Measurements from ENCODE around the gene GATAD2A. TPM values are rescaled to one million over a fixed set of nuclear protein-coding genes. Genes with fewer than 3 reads are reported as not detected.
A peak's percentile ranks its signal among the peaks of the same experiment; 100 is the strongest.
"Not testable (repeated sequence)": the region's sequence is repeated elsewhere in the genome, so short reads cannot be mapped to it uniquely, and the experiment has no call there.

Gene GATAD2A
- total RNA-seq, 1 experiment from 2014 or later: 31.3 TPM

DNA sequence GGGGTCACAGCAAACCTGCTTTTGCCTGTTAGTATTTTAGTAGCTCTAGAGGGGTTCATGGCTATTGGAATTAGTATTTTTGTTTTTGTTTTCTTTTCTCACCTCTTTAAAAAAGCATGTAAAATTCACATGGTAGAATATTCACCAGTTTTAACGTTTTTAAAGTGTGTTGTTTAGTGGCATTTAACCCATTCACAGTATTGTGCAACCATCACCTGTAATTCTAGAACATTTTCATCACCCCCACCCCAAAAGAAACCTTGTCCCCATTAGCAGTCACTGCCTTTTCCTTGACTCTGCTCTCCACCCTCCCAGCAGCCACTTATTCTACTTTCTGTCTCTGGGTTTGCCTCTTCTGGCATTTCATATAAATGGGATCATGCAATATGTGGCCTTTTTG, 39.8 kb downstream of the GATAD2A start:
- DNase-seq (ENCODE audit: extremely low read depth, low read depth): no peak

DNA sequence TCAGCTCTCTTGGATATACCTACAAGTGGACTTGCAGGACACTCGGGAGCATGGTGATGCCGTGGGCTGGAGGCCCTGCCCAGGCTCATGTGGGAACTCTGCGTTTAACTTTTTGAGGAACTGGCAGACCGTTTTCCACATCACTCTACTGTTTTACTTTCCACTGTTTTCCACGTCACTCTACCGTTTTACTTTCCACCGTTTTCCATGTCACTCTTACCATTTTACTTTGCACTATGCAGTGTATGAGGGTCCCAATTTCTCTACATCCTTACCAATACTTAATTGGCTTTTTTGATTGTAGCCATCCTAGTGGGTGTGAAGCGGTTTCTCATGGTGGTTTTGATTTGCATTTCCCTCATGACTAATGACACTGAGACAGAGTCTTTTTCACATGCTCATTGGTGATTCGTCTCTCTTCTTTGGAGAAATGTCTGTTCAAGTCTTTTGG, 40.5 kb downstream of the GATAD2A start:
- no peak for DNase-seq (ENCODE audit: extremely low read depth, low read depth)

DNA sequence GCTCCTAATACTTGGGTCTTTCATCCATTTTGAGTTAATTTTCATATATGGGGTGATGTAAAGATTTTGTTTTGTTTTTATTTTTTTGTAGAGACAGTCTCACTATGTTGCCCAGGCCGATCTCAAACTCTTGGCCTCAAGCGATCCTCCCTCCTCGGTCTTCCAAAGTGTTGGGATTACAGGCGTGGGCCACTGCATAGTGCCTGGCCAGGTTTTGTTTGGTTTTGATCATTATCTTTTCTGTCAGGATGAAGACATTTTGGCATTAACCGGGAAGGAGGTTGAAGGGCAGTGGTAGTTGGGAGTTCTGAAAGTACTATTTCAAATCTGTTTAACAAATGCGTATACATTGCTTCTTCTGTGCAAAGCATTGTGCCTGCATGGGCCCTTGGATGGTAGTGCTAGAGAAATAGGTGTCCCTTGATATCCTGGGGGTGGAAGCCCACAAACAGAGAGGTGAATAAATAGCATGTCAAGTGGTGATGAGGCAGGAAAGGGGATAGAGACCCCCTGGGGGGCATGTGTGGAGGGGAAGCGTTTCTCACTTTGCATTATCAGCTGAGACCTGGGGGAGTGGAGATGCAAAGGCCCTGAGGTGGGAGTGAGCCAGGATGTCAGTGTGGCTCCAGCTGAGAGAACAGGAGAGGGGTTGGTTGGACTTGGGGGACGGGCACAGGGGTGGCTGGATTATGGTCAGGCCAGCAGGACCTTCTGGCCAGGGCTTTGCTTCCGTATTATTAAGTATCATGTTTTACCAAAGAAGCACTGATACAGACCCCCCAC, 41.4 kb downstream of the GATAD2A start:
- no peak for DNase-seq (ENCODE audit: extremely low read depth, low read depth)

DNA sequence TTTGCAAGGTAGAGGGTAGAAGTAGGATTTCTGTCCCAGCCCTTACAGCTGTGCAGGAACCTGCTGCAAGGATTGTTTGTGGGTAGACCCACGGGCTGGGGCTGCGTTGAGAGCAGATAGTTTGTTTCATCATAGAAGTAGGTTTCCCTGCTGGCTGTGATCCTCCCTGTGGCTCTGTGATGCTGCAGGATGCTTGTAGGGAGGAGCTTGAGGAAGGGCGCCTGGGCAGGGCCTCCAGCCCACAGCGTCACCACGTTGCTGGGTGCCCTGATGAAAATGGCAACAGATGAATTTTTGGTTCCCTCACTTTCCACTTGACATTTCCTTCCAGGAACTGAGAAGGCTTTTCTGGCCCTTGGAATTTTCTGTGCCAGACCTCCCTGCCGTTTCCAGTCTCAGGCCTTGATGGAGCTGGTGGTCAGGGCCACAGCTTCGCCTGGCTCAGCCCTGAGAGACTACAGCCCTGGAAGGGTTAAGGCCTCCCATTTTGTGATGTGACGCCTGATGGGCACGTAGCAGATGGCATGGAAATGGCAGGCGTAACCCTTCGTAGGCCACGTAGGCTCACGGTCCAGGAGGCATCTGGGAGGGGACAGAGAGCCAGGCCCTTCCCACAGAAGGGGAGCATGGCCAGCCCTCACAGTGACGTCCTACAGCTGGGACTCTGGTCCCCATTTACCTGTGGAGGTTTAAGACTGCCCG, 42.2 kb downstream of the GATAD2A start:
- no peak for DNase-seq (ENCODE audit: extremely low read depth, low read depth)

DNA sequence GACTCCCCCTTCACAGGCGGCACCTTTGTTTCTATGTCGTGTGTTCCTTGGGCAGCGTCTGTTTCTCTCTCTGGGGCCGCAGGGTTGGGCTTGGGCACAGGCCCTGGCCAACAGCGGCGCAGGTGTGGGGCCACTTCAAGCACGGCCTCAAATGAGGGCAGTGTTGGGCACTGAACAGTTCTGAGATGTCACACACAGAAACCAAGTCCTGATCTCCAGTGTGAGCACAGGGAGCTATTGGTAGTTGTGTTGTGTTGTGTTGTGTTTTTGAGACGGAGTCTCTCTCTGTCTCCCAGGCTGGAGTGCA, 42.7 kb downstream of the GATAD2A start:
- DNase-seq (ENCODE audit: extremely low read depth, low read depth): no peak

DNA sequence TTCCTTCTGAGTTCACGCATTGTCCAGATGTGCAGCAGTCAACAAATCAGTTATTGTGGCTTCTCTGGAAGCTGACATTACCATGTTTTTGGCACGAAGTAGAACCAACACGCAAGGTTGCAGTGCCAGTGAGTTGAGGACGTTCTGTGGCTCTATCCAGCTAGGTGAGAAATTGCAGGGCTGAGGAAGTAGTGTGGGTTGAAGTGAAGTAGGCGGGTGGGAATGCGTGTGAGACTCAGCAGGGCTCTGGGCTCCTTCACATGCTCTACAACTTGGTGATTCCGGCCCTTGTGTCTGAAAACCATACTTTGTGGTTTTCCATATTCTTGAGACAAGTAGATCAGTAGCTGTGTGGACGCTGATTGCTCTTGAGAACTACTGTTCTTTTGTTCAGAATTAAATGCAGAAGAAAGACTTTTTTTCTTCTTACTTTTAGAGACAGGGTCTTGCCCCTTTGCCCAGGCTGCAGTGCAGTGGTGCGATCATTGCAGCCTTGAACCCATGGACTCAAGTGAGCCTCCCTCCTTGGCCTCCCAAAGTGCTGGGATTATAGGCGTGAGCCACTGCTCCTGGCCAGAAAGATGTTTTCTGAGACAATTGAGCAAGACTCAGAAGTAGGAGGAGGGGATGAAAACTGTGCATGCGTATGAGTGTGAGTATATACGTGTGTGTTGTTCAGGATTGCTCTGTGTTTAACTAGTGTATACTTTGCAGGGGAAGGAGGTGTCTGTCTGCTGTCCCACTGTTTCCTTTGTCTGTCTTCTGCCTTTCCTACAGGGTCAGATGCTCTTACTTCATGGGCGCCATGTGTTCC, 46.2 kb downstream of the GATAD2A start:
- no peak for DNase-seq (ENCODE audit: extremely low read depth, low read depth)

DNA sequence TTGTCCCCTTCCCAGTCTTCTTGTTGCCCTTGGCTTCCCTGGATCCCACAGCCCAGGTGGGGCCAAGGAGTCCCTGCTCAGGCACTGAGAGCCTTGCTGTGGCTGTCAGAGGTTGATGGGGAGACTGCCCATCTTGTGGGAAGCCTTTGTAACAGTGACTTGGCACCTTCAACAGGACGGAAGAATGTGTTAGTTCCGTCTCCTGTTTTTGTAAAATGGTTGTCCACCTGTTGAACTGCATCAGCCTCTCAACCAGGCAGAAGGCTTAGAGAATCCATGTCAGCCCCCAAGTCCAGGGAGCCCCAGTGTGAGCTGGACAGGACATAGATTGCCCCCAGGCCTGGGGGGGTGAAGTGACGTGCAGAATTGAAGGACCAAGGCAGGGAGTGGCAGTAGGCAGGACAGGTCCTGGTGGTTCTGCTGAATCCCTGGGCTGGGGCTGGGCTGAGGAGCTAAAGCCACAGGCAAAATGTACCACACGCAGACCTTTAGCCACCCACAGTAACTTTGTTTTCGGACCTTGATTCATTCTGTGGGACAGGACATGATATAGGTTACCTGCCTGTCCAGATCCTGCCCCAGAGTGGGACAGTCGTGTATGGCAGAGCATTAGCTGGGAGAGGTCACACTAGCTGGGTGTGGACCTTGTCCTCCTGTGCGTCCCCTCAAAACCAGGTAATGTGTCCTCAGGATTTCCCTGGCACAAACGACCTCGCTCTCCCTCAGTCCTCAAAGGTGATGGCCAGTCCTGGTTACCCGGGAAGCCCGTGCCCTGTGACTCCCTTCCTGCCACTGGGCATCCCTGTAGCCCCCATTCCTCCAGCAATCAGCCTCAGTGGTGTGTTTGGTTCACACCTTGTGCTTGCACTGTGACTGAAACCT, 47.0 kb downstream of the GATAD2A start:
- DNase-seq (ENCODE audit: extremely low read depth, low read depth): no peak

DNA sequence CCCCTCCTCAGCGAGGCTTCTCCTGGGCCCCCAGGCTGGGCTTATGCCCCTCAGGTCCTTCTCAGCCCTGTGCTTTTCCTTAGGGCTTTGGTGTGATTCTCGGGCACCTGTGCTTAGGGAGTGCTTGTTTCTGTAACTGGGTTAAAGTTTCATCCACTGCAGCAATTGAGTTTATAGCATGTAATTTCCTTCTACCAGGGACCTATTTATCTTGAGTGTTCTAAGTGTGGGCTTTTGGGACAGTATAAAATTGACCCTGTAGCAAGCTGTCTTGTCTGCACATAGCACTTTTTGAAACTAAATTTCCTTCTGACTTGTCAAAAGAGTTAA, 47.6 kb downstream of the GATAD2A start:
- DNase-seq (ENCODE audit: extremely low read depth, low read depth): no peak

DNA sequence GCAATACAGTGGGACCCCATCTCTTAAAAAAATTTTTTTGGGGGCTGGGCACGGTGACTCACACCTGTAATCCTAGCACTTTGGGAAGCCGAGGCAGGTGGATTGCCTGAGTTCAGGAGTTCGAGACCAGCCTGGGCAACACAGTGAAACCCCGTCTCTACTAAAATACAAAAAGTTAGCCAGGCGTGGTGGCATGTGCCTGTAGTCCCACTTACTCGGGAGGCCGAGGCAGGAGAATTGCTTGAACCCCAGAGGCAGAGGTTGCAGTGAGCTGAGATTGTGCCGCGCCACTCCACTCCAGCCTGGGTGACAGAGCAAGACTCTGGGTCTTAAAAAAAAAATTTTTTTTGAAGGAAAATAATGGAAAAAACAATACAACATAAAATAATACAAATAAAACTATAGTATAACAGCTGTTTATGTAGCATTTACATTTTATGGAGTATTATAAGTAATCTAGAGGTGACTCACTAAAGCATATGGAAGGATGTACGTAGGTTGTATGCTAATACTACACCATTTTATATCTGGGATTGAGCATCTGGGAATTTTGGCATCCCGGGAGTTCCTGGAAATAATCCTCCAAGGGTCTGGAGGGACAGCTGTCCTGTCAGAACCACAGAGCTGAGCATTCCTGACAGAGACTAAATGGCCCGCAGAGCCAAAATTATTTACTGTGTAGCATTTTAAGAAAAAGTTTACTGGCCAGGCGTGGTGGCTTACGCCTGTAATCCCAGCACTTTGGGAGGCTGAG, 49.9 kb downstream of the GATAD2A start:
- not testable (repeated sequence) for DNase-seq (ENCODE audit: extremely low read depth, low read depth)

DNA sequence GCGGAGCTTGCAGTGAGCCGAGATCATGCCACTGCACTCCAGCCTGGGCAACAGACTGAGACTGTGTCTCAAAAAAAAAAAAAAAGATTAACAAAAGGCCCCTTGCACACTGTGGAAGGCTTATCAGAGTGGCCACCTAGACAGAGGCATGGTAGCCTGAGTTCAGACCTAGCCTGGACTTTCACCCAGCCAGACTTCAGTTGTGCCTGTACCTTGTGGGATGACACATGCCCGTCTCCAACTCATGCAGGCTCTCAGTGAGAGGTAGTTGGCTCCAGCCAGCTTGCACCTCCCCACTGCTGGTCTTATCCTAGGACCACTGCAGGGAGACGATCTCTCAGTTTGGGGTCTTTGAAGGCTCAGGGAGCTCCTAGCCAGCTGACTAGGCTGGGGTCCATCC, 52.2 kb downstream of the GATAD2A start:
- DNase-seq (ENCODE audit: extremely low read depth, low read depth): no peak

DNA sequence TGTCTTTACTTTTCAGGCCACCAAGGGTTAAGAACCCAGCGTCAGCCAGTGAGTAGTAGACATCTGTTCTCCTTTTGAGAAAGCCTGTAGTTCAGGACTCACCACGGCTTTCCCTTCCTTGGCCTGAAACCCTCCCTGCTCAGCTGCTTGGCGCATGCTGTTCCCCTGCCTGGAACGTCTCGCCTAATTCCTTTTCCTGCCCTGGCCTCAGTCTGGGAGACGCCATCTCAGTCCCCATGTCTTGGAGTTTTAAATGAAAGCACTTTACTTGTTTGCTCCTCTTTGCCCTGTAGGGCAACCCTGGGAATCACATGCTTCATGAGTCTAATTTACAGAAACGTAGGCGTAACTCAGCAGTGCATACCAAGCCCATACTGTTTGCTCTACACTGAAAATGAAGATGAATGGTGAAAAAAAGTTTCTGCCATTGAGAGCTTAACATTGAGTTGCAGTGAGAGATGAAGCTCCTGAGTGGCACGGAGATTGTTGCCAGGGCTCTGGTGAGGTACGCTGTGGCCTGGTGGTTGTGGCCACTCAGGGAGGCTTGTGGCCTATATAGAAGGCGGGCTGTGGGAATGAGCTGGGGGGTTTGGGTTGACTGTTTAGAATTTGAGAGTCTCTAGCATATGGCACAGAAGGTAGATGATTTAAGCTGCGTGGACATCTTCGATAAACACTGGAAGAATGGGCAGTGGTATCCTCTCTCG, 52.8 kb downstream of the GATAD2A start:
- no peak for DNase-seq (ENCODE audit: extremely low read depth, low read depth)

DNA sequence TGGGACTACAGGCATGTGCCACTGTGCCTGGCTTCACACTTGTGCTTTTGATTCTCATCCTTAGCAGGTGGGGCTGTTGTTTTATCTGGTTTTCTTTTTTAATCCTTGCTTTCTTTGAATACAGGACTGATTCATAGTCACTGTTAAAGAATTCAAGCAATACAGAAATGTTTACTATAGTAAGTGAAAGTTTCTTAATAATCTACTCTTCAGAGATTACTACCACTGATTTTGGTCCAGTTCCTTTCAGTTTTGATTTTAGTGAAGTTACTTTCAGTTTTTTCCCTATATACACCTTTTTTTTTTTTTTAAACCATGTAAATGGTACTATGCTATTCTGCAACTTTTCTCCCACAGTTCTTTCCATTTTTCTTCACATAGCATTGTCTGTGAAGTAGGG, 53.6 kb downstream of the GATAD2A start:
- DNase-seq (ENCODE audit: extremely low read depth, low read depth): no peak

DNA sequence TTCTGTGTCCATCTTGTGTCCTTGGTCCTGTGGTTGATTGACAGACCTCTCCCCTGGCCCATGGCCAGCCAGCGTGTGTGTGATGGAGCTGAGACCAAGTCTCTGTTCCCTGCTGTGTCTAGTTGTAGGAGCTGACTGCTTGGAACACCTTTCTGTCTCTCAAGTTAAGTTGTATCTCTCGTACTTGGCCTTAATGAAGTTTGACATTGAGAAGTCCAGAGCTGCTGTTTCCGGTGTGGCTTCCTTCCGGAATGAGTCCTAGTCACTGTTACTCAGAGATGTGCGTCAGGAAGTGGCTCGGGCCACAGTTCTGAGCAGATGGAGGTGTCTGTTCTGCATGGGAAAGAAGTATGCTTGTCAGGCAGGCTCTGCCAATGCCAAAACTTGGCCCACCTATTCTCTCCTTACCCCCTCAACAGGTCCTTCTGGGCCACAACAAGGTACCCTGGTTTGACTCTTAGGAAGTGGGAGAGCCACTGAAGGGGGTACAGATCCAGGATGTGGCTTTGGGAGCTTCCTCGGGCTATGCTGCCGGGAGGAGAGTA, 54.3 kb downstream of the GATAD2A start:
- peak; percentile 9 for DNase-seq (ENCODE audit: extremely low read depth, low read depth)

DNA sequence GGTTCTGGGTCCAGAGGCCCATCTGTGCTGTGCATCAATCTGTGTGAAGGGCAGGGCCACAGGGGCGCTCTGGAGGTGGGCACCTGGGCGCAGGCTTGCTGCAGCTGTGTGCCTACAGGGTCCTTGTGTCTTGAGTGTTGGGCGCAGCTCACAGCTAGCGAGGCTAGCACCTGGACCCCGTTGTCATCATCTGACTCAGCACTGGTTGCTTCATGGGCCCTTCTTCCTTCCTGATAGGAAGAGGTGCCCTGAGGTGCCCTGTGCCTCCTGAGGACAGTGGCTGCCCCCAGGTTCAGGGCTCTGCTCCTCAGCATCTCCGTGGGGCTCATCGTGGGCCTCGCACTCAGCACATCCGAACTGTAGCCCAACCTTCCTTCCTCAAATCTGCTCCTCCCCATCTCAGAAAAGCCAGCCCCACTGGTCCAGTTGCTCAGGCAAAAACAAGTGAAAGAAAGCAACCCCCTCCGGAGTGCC, 54.8 kb downstream of the GATAD2A start:
- no peak for DNase-seq (ENCODE audit: extremely low read depth, low read depth)

DNA sequence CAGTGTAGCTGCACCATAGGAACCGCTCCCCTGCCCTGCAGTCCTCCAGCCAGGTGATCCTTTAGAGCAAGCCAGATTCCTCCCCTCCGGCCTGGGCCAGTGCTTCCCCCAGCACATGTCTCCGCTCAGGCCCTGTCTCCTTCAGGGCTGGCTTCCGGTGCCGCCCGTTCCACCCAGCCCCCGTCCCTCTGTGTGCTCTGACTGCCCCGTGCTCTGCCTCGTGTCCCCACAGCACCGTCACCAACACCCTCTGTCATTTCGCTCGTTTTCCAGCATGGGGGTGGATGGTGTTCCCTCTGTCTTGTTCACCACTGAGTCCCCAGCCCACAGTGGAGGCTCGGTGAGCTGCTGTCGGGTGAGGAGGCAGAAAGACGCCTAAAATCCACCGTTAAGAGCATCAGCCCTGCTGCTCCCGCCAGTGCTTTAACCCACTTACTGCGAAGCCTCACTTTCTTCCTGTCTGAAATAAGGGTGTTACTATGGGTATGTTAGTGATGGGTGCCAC, 55.3 kb downstream of the GATAD2A start:
- DNase-seq (ENCODE audit: extremely low read depth, low read depth): no peak

DNA sequence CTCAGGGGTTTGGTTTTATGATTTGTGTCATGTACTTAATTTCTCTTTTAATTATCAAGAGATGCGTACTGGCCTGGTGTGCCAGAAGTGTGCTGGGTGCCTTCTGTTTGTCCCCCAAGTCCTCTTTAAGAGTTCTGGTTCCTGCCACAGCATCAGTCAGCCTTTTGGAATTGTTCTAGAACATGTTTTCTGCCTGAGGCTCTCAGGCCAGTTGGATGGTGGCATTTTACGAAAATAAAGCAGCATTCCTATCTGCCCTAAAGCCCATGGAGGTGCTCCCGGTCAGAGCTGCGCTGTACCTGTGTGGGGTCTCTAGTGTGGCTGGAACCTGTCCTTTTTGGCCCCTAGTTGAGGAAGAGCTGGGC, 55.8 kb downstream of the GATAD2A start:
- DNase-seq (ENCODE audit: extremely low read depth, low read depth): no peak

DNA sequence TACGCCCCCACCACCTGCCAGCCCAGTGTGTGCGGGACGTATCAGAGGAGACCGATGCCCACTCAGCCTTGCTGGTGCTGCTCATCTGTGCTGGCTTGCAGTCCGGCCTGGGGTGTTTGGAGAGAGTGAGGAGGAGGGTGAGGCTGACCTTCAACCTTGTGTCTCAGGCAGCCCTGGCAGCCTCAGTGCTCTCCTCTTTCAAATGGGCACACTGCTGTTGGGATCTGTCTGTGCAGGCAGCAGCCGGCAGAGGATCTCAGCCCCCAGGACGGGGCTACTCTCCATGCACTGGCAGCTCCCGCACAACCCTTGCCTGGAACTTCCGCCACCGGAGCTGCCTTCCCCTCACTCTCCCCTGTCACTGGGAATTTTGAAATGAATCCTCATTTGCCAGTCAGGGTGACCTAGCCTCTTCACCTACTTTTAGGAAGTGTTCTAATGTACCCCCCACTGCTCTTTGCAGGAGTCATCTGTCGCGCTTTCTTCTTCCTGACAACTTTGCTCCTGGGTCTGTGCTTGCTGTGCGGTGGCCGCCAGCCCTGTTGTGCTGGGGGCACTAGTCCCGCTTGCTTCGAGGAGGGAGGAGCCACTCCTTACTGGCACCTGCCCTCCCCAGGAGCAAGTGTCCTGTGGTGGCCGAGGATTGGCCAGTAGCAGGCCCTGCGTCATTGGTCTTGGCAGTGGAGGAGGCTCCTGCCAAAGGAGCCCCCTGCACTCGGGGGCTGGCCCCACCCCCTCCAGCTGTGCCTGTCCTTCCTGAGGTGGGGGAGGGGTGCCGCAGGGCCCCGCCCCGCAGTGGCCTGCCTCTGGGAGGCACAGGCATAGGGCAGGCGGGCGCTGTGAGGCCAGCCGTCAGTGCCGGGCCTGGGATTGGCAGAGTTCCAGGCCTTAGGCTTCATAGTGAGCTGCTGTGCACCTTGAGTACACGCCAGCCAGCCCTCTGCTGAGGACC, 56.5 kb downstream of the GATAD2A start:
- DNase-seq (ENCODE audit: extremely low read depth, low read depth): no peak

Measured in NCI-H460 (cell line).